Activated CD4-positive, alpha-beta T cell treated with anti-CD3 and anti-CD28 coated beads, Interleukin-10, Interleukin-2, amounts not matched to agents 100 ng/mL and 50 ng/mL, durations not matched to agents 16 hours and 8 hours (primary cell): Measurements from ENCODE around the gene RBM19.
"Not testable (repeated sequence)": the region's sequence is repeated elsewhere in the genome, so short reads cannot be mapped to it uniquely, and the experiment has no call there.

Experiments
- DNase-seq: peaks from one replicate; pipeline ENCODE4 v3.0.0-alpha.2; 2020

The RBM19 gene

GRCh38 chr12:113930249-113930648 is 35.9 kb downstream of the RBM19 start:
- DNase-seq = no peak

- DNase-seq = no peak
These were observed 36.7 kb downstream of the RBM19 start for GRCh38 chr12:113929312-113929989.

GRCh38 chr12:113926788-113927187 is 39.3 kb downstream of the RBM19 start:
- DNase-seq = no peak

- no peak for DNase-seq
These were observed 41.8 kb downstream of the RBM19 start for GRCh38 chr12:113924341-113924740.

- no peak for DNase-seq
These were observed 42.9 kb downstream of the RBM19 start for GRCh38 chr12:113923251-113923650.

- DNase-seq = no peak
These were observed 44.7 kb downstream of the RBM19 start for GRCh38 chr12:113921430-113921829.

- no peak for DNase-seq
These were observed 46.3 kb downstream of the RBM19 start for GRCh38 chr12:113919791-113920190.

- DNase-seq = no peak
These were observed 47.8 kb downstream of the RBM19 start for GRCh38 chr12:113918306-113918705.

GRCh38 chr12:113917393-113917792 is 48.7 kb downstream of the RBM19 start:
- no peak for DNase-seq

GRCh38 chr12:113914806-113915205 is 51.3 kb downstream of the RBM19 start:
- DNase-seq = no peak

GRCh38 chr12:113914176-113914575 is 51.9 kb downstream of the RBM19 start:
- no peak for DNase-seq

- DNase-seq = peak; percentile 54
These were observed 53.3 kb downstream of the RBM19 start for GRCh38 chr12:113912760-113913329.

GRCh38 chr12:113911971-113912759 is 54.0 kb downstream of the RBM19 start:
- no peak for DNase-seq

- DNase-seq = no peak
These were observed 55.3 kb downstream of the RBM19 start for GRCh38 chr12:113910751-113911272.

GRCh38 chr12:113909776-113910420 is 56.2 kb downstream of the RBM19 start:
- no peak for DNase-seq

GRCh38 chr12:113908584-113909100 is 57.5 kb downstream of the RBM19 start:
- no peak for DNase-seq

- DNase-seq = no peak
These were observed 58.5 kb downstream of the RBM19 start for GRCh38 chr12:113907446-113908180.

- DNase-seq = no peak
These were observed 59.5 kb downstream of the RBM19 start for GRCh38 chr12:113906411-113907200.

- no peak for DNase-seq
These were observed 60.3 kb downstream of the RBM19 start for GRCh38 chr12:113905829-113906228.

- DNase-seq = no peak
These were observed 62.7 kb downstream of the RBM19 start for GRCh38 chr12:113903381-113903863.

- DNase-seq = not testable (repeated sequence)
These were observed 64.8 kb downstream of the RBM19 start for GRCh38 chr12:113901319-113901718.
